Left renal pelvis (tissue), 4 donors: ENCODE measurements around the gene SDK2. TPM values are rescaled to one million over a fixed set of nuclear protein-coding genes. Genes with fewer than 3 reads are reported as not detected.

Experiments
- DNase-seq, 4 donors: peaks; one replicate each; pipeline ENCODE4 v3.0.0-alpha.2; 2013; ENCODE audit warnings: low read depth in 4 of 4, low spot score in 3 of 4
- polyA plus RNA-seq, 4 donors: library from polyadenylated mRNA; unstranded; fragments of 120-200 nt; gene quantifications; one replicate each; pipeline ENCODE4 v1.2.1, GENCODE V29; 2013; ENCODE audit not compliant: insufficient read length in 4 of 4

SDK2 gene
- polyA plus RNA-seq, 4 donors: 6.8 to 9.6 (median 9.3) TPM

DNA sequence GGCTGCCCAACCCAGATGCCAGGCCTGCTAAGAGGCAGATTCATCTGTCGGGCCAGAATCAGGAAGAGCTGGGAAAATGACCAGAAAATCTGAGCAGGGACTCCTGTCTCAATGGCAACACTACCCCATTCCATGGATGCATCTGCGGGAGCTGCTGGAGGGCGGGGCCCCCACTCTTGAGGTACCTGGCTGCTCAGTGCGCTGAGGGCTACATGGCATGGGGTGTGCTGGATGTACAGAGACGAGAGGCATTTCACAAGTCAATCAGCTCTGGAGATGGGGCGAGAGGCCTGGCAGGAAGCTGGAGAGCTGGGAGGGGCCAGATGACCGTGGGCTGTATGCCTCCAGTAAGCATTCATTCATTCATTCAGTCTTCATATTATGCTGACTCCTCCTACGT is 6.4 kb downstream of the SDK2 start:
- no peak for DNase-seq

DNA sequence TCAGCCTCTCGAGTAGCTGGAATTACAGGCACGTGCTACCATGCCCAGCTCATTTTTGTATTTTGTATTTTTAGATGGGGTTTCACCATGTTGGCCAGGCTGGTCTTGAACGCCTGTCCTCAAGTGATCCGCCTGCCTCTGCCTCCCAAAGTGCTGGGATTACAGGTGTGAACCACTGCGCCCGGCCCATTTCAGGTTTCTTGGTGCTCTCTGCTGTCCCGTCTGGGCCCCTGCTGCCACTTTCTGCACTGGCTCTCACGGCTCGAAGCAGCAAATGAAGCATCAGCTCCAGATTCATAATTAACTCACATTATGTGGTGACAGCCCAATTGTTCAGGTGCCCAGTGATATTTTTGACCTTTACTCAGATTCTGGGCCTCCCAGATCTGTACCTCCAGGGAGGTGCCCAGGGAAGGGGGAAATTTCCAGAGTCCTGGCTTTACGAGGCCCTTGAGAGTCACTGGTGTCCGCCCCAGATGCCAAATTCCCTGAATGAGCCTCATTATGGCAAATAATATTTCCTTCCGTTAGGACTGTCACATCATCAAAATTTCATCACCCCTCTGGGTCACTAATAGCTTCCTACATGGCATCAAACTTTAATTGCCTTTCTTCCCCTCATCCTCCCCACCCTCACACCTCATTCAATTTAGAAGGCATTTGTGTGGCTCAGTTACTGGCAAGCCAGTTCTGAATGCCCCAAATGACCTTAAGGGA is 9.0 kb downstream of the SDK2 start:
- DNase-seq: no peak

DNA sequence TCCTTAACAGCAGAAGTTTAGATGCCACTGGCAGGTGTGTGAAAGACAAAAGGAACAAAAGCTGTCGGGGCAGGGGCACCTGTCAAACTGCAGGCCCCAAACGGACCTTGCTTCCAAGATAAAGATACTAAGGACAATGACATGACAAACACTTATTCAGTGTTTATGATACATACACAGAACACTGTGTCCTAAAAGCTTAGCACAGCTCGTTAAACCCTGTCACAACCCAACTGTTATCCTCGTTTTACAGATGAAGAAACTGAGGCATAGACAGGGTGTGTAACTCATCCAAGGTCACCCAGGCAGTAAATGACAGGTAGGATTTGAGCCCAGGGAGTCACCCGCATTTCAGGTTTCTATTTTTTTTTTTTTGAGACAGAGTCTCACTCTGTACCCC is 9.6 kb downstream of the SDK2 start:
- no peak for DNase-seq

DNA sequence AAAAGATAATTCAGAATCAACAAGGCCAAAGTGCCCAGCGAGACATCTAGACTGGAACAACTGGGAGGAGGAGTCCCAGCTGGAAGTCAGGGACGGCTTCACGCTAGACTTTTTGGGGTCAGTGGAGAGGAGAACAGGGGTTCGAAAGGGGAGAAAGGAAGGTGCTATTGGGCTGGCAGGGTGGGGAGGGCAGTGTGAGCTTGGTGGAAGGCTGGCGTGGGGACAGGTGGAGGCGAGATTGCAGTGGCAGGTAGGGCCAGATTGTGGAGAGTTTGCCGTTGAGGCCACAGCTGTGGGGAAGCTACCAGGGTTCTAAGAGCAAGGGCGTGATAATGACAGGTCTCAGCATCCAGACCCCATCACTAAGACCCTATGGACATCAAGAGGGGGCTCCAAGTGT is 10.5 kb downstream of the SDK2 start:
- no peak for DNase-seq

DNA sequence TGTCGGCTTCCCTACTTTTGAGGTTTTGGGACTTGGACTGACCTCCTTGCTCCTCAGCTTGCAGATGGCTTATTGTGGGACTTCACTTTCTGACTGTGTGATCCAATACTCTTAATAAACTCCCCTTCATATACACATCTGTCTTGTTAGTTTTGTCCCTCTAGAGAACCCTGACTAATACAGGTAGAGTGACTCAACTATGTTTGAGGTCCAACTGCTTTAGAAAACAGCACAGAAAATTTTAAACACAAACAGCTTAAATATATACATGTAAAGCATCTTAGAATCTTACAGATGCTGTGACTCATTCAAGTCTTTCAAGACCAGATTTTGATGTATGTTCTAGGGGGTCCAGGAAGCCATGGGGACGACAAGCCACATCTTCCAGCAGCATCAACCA is 11.7 kb downstream of the SDK2 start:
- DNase-seq: no peak

DNA sequence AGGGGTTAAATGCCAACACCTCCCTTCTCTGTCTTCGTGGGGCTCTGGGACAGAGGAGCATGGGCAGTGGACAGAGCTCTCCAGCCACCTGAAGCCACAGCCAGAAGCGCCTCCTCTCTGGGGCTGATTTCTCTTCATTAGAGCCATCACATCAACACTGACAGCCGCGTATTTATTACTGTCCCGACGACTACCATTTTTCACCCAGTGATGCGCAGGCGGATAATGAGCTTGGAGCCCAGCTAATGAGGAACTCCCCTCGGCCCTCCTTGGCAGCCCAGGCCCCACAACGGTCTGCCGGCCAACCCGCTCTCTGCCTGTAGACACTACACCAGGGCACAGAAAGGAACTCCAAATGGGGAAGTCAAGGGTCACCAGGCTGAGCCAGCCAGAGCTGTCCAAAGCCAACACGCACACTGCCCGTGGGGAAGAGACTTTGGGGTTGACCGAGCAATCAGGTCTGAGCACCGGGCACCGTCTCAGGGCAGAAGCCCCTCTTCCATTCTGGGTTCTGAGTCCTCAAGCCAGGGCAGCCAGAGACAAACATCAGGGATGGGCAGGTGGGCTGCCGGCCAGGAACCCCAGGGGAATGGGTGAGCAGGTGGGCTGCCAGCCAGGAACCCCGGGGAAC is 13.2 kb downstream of the SDK2 start:
- no peak for DNase-seq

DNA sequence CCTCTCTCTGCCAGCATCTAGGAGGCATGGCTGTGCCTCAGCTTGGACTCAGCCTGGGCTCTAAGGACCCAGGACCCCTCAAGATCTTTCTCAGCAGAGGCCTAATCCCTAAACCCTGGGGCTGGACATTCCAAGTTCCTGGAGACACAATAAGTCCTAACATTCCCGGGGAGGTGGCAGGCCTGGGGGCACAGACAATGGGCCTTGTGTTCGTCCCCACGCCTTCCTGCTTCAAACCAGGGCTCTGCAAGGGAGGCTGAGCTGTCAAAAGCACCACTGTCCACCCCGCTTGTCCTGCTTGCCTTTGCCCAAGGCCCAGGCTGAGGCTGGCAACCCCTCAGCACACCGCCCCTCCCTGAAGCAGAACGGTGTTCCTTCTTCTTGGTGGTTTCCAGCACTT is 13.7 kb downstream of the SDK2 start:
- no peak for DNase-seq

DNA sequence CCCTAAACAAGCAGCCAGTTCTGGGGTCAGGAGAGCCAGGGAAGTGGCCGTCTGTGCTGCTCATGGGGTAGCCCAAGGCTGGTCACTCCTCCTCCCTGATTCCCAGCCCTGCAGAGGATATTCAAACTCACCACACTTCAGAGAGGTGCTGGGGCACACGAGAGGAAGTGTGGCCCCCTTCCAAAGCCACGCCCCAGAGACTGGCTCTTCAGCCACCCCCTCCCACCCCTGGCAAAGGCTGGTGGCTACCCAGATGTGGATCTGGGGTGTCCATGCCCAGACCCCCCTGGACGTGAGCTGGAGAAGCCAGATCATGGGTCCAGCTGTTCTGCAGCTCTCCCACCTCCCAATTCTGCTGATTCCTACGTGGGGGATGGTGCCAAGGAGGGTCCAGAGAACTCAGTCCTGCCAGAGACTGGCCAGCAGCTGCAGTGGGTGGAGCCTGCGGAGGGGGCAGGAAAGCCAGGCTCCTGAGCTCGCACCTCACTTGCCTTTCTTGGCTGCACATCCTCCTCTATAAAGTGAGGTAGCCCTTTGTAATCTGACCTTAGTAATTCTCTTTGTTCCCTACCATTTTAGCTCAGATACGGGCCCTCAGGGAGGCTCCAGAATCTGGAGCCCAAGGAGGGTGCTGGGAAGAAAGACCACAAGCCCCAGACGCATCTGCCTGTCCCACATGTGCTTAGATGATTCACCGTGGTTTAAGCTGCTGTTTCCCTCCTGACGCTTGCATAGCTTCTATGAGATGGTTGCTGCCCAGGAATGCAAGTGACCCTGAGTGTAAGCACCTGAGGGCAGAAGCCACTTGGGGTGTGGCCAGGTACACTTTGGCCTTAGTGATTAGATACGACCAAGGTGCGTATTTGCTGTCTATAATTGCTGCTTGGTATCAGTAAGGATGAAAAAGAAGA is 15.3 kb downstream of the SDK2 start:
- DNase-seq: no peak

DNA sequence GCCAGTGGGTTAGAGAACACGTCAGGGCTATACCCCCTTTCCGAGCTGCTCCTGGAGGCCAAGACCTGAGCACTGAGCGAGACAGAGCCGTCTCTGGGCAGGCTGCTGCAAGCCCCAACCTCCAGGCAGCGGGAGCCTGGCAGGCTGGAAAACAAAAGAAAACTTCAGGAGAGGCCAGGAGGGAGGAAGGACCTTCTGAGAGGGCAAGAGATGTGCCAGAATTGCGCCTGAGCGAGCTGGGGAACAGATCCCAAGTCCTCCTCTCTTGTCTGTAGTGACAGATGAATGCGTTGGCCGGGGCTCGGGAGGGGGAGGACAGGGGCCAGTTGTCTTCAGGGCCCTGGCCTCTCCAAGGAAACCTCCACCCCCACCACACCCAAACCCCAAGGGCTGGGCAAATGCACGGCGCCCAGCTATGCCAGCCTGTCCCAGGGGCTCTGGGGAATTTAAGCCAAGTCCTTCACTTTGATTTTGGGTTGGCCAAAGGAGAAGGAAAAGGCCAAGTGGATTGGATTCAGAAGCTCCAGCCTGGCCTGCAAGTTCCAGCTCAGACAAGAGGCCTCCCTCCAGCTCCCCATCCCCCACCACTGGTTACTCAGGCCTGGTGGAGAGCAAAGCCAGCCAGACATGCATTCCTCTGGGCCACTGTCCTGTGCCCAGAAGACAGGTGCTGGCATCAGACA is 18.1 kb downstream of the SDK2 start:
- no peak for DNase-seq

DNA sequence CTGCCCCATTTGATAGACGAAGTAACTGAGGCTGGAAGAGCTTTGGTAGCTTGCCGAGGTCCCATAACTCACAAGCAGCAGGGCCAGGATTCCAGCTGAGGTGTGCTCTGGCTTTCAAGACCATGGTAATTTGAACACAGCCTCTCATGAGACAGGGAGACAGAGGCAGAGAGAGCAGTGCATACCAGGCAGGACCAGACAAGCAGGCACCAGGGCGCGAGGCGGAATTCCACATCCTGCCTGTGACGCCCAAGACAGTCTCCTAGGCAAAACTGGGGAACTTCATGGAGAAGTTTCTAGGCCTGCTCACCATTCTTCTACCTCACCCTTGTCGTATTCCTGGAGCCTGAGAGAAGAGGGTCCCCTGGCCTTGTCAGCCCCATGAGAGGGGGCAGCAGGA is 19.2 kb downstream of the SDK2 start:
- DNase-seq: no peak

DNA sequence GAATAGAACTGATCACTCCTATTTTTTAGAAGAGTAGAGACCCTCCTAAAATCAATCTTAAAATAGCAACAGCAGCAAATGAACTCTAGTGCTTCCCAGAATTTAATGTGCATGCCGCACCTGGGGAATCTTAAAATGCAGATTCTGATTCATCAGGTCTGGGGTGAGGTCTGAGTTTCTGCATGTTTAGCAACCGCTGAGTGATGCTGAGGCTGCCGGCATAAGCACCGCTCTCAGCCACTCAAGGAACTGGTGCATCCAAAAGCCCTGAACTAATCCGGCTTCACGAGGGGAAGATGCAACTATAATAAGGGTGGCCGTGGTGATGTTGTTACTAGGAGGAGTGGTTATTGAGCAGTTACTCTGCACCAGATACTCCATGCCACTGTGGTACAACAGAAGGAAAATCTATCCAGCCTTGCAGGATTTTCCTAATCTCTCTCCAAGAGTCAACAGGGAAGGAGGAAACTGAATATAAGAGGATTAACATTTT is 19.7 kb downstream of the SDK2 start:
- DNase-seq: no peak

DNA sequence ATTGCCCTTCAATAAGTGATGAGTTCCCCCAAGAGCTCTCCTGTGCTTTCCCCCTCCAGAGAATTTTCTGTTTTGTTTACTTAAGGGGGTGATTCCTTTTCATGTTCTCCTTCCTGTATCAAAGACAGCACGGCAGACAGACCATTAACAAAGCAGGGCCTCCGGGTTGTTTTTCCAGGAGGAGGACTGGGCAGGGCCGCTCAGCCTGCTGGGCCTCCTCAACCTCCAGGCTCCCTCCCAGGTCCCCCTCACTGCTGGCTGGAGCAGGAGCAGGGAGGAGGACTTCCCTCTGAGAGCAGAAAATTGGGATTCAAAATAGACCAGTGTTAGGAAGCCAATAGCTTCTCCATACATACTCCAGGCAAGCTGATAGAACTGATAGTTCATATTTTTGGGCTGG is 20.4 kb downstream of the SDK2 start:
- no peak for DNase-seq

DNA sequence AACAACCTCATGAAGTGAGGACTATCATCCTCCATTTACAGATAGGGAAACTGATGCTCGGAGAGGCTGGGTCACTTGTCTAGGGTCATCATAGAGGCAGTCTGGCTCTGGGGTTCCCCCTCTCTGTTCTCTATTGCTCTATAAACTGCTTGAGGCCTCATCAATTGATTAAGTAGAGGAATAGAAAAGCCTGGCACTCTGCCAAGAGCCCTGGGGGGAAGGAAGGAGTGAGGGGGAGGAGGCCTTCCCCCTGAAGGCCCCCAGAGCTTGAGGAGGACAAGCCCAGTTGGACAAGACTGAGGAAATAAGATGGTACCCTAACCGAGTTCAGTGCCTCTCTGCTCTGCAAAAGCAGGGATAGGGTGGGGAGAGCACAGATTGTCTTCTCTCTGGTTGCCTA is 21.0 kb downstream of the SDK2 start:
- no peak for DNase-seq

DNA sequence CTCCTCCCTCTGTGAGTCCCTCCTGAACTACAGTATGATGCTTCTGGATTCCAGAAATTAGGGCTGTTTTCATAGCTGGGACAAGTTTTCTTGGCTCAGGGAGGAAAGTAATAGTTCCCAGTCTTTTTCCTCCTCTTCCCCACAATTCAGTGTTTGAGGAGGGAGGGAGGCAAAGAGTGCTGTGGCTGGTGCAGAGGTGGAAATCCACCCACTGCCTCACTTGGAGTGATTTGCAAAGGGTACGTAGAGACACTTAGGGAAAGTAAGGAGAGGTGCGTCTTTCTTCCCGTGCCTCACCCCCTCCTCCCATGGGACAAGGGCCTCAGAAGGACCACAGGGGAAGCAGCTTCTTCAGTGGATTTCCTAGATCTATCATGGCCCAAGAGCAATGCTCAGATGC is 21.9 kb downstream of the SDK2 start:
- no peak for DNase-seq

DNA sequence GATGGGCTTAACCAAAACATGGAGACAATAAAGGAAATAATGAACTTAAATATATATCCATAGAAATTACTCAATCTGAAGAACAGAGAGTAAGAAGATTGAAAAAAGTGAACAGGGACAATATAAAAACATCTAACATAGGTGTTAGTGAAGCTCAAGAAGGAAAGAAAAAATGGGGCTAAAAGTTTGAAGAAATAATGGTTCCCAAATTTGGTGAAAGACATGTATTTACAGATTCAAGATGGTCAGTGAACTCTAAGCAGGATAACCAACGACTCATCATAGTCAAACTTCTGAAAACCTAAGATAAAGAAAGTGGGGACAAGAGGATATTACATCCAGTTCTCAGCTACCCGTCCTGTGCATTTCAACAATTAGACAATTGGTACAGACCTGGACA is 22.6 kb downstream of the SDK2 start:
- DNase-seq: no peak

DNA sequence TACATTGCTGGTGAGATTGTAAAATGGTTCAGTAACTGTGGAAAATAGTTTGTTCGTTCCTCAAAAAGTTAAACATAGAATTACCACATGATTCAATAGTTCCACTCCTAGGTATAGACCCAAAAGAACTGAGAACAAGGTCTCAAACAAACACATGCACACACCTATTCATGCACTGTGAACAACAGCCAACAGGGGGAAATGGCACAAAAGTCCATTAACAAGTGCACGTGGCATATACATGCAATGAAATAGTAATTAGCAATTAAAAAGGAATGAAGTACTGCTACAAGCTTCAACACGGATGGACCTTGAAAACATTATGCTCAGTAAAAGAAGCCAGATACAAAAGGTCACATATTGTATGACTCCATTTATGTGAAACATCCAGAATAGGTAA is 23.8 kb downstream of the SDK2 start:
- no peak for DNase-seq

DNA sequence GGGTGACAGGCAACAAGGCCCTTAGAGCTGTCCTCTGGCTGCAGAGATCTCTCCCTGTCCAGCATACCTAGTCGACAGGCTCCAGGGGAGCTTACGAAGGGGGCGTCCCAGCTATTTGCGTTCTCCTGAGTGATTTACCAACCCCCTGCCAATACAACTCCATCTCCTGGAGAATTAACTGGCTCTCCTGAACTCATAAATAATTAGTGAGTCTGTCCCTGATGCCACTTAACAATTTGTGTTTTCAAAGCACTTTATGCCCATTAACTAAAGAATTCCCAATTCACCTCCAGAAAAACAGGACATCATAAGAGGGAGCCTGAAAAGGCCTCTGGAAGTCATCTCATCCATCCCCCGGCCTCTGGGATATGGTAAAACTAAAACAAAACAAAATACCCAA is 26.7 kb downstream of the SDK2 start:
- DNase-seq: no peak

DNA sequence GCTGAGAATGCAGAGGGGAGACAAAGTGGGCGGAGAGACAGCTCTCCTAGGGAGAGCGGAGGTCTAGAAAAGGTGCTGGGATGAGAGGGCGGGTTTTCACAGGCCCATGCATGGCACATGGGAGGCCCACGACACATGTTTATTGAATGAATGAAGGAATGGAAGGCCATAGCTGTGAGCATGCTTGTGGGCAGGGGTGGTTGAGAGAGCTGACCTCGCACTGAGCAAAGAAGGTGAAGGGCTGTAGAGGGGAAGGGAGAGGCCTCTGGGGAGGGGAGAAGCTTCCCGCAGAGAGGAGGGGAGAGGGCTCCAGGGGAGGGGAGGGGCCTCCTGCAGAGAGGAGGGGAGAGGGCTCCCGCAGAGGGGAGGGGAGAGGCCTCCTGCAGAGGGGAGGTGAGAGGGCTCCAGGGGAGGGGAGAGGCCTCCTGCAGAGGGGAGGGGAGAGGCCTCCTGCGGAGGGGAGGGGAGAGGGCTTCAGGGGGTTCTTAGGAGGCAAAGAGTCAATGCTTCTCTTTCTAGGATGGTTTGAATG is 27.3 kb downstream of the SDK2 start:
- DNase-seq: no peak

DNA sequence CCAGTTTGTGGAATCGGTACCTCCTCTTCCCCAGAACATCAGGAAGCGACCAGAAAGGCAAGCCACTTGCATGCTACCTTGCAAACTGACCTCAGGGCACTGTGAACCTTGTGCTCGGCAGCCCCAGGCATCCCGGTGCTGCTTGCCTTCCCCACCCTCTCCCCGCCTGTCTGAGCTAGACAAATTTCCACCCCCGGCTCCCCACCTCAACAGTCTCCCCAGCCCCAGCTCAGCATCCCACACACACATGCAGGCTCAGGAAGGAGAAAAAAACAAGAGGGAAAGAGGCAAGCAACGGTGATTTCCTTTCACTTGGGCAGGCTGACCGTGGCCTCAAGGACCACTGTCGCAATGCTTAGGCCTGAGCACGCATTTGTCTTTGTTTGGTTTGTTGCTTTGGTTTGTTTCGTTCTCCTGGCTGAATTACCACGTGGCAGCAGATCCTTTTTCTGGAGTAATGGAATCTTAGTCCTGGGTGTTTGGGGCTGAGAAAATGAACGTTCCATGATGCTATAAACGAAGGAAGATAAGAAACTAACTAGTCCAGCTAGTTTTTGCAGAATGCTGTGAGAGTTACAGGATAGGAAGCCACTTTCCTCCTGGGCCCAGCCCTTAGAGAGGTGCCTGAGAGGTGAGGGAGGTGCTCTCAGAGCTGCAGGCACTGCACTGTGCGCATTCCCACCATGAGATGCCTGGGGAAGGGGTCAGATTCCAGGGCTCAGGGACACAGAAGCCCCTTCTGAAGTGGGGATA is 27.9 kb downstream of the SDK2 start:
- no peak for DNase-seq

DNA sequence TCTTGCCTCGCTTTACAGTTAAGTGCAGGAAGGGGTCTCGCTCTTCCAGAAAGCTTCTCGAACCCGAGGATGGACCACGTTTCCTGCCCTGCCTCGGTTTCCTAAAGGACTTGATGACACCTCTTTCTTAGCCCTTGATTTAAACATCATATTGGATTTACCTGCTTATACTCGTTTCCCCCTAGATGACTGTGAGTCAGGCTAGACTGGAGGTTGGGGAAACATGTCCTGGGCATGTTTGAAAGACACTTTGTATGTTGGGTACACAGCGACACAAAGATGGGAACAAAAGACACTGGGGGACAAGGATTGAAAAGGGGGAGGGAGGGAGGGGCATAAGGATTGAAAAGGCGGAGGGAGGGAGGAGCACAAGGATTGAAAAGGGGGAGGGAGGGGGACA is 30.0 kb downstream of the SDK2 start:
- no peak for DNase-seq
